ENCODE results near the gene SLC8A2.

Gene SLC8A2

GRCh38 chr19:47471733-47472457 is at the start of gene SLC8A2:
TSS of gene SLC8A2 (minus strand) at chr19:47471893. CDS start at chr19:47466403, 5,490 bp downstream.
- peak; percentile 71 for DNase-seq

DNA sequence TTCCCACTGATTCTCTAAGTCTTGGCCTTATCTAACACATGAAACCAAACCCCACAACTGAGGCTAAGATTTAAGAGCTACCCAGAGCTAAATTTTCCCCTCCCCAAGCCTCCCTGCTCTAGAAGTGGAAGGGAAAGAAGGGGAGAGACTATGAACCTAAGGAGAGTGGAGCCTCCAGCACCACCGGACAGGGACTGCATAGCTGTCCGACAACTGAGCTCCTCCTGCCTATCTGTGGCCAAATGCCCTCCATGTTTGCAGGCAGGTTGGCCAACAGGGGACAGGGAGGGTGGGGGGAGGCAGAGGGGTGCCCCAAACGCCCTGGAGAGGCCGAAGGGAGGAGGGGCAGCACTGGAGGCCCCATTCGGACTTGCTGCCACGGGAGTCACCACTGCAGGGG is 49.1 kb upstream of the SLC8A2 start:
- DNase-seq, result no peak

DNA sequence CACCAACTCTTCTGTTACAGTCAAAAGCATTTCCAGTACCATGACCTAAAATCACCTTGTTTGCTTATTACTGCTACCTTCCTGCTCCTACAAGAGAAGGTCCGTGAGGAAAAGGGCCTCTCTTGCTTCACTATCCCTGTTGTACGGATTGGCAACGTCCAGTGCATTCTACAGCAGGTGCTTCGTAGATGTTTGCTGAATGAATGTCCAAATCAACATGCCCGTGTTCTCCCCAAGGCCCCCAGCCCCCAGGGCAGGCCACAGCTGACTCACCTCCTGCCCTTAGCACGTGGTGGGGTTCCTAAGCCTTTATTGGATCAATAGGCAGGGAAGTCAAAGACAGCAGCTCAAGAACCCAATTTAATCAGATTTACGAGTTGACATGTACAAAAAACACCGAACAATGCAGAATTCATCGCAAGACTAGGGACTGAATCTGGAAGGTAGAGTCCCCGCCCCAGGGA is 48.7 kb upstream of the SLC8A2 start:
- DNase-seq, result no peak

DNA sequence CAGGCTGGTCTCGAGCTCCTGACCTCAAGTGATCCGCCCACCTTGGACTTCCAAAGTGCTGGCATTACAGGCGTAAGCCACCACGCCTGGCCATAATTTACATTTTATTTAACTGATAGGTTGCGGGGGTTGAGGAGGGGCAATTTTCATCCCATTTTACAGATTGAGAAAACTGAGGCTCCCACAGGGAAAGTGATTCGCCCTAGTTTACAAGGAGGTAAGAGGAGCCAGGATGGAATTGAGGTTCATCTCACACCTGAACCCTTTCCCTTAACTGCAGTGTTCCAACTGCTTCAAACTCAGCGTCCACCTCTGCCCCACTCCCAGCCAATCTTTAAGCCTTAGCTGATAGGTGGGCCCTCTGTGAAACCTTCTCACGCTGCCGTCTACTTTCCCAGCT is 47.2 kb upstream of the SLC8A2 start:
- no peak for DNase-seq

DNA sequence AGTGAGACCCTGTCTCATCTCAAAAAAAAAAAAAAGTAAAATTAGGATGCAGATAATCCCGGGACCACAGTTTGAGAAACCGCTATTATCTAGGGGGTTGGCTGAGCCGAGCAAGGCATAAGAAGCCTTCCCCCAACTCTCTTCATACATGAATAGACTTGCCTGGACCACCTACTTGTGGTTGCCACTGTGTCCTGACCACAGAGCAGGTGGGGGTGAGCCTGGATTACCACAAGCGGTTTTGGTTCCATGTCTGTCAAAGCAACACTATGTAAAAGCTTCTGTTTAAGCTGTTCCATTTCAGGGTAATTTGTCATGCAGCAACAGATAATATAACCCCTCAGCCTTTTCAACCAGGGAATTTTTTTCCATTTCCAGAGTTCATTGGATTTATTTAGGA is 46.4 kb upstream of the SLC8A2 start:
- DNase-seq, result peak; percentile 86

DNA sequence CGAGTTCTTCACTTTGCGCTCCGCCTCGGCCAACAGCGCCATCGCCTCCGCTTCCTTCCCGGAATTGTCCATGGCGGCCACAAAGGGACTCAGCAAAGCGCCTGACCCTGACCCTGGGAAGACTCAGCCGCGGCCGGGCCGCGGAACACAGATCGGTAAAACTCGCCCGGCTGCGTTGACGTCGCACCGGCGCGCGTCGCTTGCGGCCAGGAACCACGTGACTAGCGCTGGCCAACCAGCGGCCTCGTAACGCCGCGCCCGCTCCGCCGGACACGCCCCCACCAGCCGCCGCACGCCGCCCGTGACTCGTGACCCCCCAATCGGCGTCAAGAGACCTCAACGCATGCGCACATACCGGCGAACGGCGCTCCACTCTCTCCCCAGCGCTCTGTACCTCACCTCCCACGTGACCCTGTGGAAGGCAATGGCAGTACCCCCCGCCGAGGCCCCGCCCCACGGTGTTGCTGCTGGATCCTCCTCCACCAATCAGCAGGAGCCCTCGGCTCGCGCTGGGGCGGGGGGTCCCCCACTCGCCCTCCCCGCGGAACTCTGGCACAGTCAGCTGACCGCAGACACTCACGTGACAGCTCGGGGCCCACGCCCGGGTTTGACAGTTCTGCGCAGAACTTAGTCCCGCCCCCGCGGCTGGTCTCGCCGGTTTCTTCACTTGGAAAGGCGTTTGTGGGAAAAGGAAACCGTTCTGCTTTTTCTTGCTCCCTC is 43.3 kb upstream of the SLC8A2 start, which contains the start of gene NAPA:
NAPA (minus strand) TSS at position 195 of the 720 bp plus-strand sequence; CDS start at position 72, 123 bp downstream.
- peak; percentile 100 for DNase-seq

GRCh38 chr19:47514151-47514868 is 42.6 kb upstream of the SLC8A2 start:
- no peak for DNase-seq

GRCh38 chr19:47512948-47513319 is 41.2 kb upstream of the SLC8A2 start:
- DNase-seq, result no peak

DNA sequence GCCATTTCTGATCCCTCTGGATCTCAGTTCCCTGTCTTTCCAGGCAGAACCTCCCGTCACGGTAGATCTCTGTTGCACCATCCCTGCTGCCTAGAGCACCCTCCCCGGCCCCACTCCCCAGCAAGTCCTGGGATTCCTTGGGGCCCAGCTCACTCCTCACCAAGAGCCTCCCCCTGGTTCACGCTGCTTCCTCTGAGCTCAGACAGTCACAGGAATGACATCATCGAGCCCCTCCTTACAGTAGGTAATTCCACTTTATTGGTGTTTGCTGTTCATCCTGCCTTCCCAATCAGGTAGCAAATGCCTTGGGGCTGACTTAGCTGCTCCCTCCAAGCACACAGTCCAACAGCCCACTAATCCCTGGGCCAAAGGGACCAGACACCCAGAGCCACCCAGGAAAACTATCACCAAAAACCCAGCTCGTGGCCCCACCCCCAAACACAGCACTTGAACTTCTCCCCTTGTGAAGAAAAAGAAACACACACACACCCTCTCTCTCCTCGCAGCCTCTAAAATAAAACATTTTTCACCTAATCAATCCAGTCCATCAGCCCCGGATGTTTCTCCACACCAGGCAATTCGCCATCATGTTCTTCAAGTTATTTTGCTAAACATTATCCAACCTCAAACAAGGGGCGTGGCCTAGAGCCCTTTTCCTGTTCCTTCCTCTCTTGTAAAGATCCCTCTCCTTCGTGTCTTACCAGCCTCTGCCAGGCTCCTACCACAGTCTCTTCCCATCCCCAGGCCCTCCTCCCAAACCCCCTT is 40.7 kb upstream of the SLC8A2 start:
- no peak for DNase-seq

DNA sequence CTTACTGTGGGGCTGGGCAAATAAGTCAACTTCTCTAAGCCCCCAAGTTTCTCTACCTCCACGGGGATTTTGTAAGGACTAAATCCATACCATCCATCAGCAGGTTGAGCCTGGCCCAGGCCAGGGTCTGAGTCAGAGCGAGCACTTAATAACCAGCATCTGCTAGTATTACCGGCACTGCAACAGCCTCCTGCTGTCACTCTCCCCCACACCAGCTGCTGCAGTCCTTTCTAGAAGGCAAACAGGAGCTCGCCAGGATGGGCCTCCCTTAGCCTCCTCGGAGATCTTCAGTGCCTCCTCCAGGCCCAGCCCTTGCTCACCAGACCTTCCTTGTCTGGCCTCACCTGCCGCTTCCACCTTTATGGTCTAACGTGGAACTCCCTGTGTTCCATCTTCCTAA is 40.0 kb upstream of the SLC8A2 start:
- no peak for DNase-seq

GRCh38 chr19:47511128-47511517 is 39.4 kb upstream of the SLC8A2 start:
- no peak for DNase-seq

DNA sequence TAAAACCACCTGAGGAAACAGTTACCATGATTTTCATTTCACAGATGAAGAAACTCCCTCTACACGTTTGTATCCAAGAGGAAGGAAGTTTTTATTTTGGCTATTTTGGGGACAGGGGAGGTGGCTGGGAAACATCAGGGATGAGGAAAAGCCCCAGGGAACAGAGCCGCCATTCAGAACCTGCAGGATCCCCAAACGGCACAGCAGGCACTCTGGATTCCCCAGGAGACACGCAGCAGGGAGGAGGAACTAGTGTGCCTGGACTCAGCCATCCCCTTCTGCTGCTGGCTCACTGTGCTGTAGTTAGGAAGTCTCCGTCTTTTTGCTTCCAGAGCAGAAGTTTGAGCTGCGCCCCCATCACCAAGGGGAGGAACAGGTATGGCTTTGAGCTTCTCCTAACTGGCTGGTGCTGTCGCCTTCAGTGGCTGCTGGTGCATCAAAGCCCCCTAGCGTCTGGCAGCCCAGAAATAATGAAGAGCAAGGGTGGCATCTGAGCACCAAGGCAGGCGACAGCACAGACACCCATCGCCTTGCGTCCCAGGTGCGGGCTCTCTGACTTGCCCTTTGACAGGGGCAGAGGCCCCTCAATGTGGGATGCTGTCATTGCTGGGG is 38.9 kb upstream of the SLC8A2 start:
- no peak for DNase-seq

DNA sequence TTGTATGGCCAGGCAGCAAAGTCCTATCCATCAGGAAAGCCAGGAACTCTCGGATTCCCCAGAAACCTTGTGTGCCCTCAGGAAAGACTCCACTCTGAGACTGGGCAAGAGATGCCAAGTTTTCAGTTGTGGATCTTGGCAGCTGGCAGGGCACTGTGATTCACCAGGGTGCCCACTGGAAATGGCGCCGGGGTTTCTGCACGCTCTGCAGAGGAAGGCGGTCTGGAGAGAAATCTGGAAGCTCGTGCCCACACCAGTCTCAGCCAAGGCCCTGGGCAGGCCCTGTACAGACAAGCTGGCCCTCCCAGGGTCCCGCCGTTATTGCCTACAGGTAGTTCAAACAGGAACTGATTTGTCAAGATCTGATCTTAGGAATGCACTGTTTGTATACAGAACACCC is 38.3 kb upstream of the SLC8A2 start:
- DNase-seq, result no peak

GRCh38 chr19:47509170-47509847 is 37.6 kb upstream of the SLC8A2 start:
- DNase-seq, result no peak

GRCh38 chr19:47508721-47509120 is 37.0 kb upstream of the SLC8A2 start:
- DNase-seq, result no peak

- DNase-seq, result no peak
Measured at GRCh38 chr19:47507924-47508553, 36.3 kb upstream of the SLC8A2 start.

GRCh38 chr19:47507012-47507411 is 35.3 kb upstream of the SLC8A2 start:
- no peak for DNase-seq

- DNase-seq, result no peak
Measured at GRCh38 chr19:47506459-47506858, 34.8 kb upstream of the SLC8A2 start.

- DNase-seq, result no peak
Measured at GRCh38 chr19:47505506-47505905, 33.8 kb upstream of the SLC8A2 start.

- no peak for DNase-seq
Measured at GRCh38 chr19:47503826-47504150, 32.1 kb upstream of the SLC8A2 start.

DNA sequence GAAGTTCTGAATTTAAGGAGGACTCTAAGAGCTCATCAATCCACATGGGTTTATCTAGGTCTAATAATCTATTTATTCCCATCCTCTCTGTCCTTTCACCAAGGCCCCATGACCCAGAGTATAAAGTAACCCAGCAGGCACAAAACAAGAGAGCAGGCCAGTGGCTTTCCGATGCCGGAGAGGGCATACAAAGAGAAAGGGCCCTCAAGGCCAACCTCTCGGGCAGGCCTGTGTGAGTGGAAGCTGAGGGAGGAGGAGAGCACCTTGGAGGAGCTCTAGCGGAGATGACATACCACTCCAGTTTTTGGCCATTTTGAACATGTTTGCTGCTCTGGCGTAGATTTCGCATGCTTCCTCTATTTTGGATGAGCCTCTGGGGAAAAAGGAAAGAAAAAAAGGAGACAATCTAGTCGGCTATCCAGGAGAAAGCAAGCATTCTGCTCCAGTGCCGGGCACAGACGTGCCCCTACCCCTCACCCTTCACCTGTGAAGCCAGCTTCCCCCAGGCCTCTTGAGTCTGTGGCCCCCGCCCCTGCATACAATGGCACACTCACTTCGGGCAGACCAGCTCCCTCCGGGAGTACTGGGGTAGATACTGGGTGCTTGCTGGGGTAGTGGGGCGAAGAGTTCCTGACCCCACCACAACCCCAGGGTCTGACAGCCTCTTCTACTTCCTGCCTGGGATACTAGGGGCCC is 31.6 kb upstream of the SLC8A2 start:
- DNase-seq, result no peak
